Heart left ventricle (tissue), 16 donors: ENCODE data around the gene ARHGEF7. TPM values are rescaled to one million over a fixed set of nuclear protein-coding genes. Genes with fewer than 3 reads are reported as not detected.
A peak's percentile ranks its signal among the peaks of the same experiment; 100 is the strongest.

Source experiments
- ATAC-seq, 4 donors: fragments of 200-7000 bp; cut with Tn5 transposase; one replicate each; pipeline ENCODE4 v1.9.1; 2020 to 2022; ENCODE audit warnings: moderate library complexity in 4 of 4, mild to moderate bottlenecking in 3 of 4, moderate number of reproducible peaks in 1 of 4
- DNase-seq, 5 donors: peaks; one replicate each; pipeline ENCODE4 v3.0.0-alpha.2; 2020
- H3K27ac ChIP-seq, 12 donors: fragments of 200-600 bp; sonication (generic) in 4 of 12; one replicate each; pipeline versions ENCODE4 v1.5.0 to v1.8.0; 2016 to 2022; ENCODE audit warnings: mild to moderate bottlenecking in 2 of 12
- H3K27me3 ChIP-seq, 9 donors: fragments of 200-600 bp; sonication (generic) in 2 of 9; one replicate each; pipeline versions ENCODE4 v1.5.1 to v1.8.0; 2016 to 2022; ENCODE audit warnings: mild to moderate bottlenecking in 3 of 9
- H3K36me3 ChIP-seq, 9 donors: fragments of 200-600 bp; sonication (generic) in 2 of 9; one replicate each; pipeline versions ENCODE4 v1.5.0 to v1.8.0; 2018 to 2022; ENCODE audit warnings: mild to moderate bottlenecking in 2 of 9
- H3K4me1 ChIP-seq, 12 donors: fragments of 200-600 bp; sonication (generic) in 4 of 12; one replicate each; pipeline versions ENCODE4 v1.5.0 to v1.8.0; 2016 to 2022; ENCODE audit warnings: mild to moderate bottlenecking in 3 of 12
- H3K4me3 ChIP-seq, 12 donors: fragments of 200-600 bp; sonication (generic) in 4 of 12; one replicate each; pipeline versions ENCODE4 v1.5.0 to v1.8.0; 2017 to 2022; ENCODE audit warnings: mild to moderate bottlenecking in 9 of 12, moderate library complexity in 4 of 12
- H3K9me3 ChIP-seq, 12 donors: fragments of 200-600 bp; sonication (generic) in 4 of 12; one replicate each; pipeline versions ENCODE4 v1.5.0 to v1.8.0; 2016 to 2022; ENCODE audit warnings: mild to moderate bottlenecking in 1 of 12
- POLR2A ChIP-seq, 2 donors: fragments of 450-650 bp; IDR thresholded peaks; one replicate each; pipeline ENCODE4 v1.6.1; 2017; ENCODE audit warnings: antibody characterized with exemption in 2 of 2, mild to moderate bottlenecking in 2 of 2, moderate library complexity in 2 of 2
- WGBS, 4 donors: extraction: QIAGEN DNeasy Blood & Tissue Kit in 2 of 4; methylation state at CpG; one replicate each; pipeline versions ENCODE4 v1.1.5 to v1.1.7; 2013 to 2018; 5-methylcytosine and 5-hydroxymethylcytosine counted together
- intact Hi-C, 10 donors: fragments of 100-400 bp; cut with DNase I; formaldehyde crosslinking; loops; one replicate each; pipeline versions ENCODE4 v1.11.1 to v1.14.2; 2022
- polyA plus RNA-seq, 2 donors: library from polyadenylated mRNA; stranded (reverse); fragments of 200-250 nt; gene quantifications; one replicate each; pipeline ENCODE4 v1.2.3, GENCODE V29; 2013
- total RNA-seq, 9 donors: library from RNA; depleted of rRNA in 2 of 9; stranded (reverse); fragments of >200 nt in 2 of 9; fragmentation: NEBNext Ultra II Directional in 3 of 9; extraction: Animal tissue kit (Norgen Biotek cat#: 25700) in 3 of 9; gene quantifications; one replicate each; pipeline versions ENCODE4 v1.1.0 to v1.2.4, GENCODE V29; 2016 to 2023
- TF ChIP-seq, protein P1 (sequence below), 12 donors: fragments of 200-600 bp; sonication (generic) in 4 of 12; IDR thresholded peaks; one replicate each; pipeline versions ENCODE4 v1.5.0 to v1.8.0; 2018 to 2022; ENCODE audit warnings: antibody characterized with exemption in 12 of 12, mild to moderate bottlenecking in 5 of 12
- donor health status: ischemic (EF 13 %, LVEDD 7.1; RV severe dilation, severe dysfunction).
- donor health status: healthy with polysubstance abuse.
- donor health status: DM: no; HTN: yes; CAD: no.
- donor health status: DM: no; HTN: no; CAD: no.
- donor health status: ischemic (EF 25% LVEDD 6.9; RV normal size, moderate dysfunction).
- donor health status: ischemic (EF 25% LVEDD 5.7; RV mildly dilated, moderate dysfunction).
- donor health status: healthy.
- donor health status: DM: yes; HTN: yes; CAD: no.
- donor health status: ischemic (EF 35%, LVEDD 5.7; RV mildly dilated, moderate dysfunction).
- donor health status: nonischemic (EF 11% LVEDD 7.7; RV severe dilation, severe dysfunction).
- donor health status: DM: yes; HTN: yes; CAD: no.
- donor health status: PGD.
- donor health status: ischemic (EF 29% LVEDD 5.4; RV normal size, mild dysfunction).
- donor health status: nonischemic (EF 23%, LVEDD 6.1; RV moderate dilation, normal function).

ARHGEF7 gene
- total and polyA plus RNA-seq, 11 donors = 16.6 to 60.9 (median 37.5) TPM

DNA sequence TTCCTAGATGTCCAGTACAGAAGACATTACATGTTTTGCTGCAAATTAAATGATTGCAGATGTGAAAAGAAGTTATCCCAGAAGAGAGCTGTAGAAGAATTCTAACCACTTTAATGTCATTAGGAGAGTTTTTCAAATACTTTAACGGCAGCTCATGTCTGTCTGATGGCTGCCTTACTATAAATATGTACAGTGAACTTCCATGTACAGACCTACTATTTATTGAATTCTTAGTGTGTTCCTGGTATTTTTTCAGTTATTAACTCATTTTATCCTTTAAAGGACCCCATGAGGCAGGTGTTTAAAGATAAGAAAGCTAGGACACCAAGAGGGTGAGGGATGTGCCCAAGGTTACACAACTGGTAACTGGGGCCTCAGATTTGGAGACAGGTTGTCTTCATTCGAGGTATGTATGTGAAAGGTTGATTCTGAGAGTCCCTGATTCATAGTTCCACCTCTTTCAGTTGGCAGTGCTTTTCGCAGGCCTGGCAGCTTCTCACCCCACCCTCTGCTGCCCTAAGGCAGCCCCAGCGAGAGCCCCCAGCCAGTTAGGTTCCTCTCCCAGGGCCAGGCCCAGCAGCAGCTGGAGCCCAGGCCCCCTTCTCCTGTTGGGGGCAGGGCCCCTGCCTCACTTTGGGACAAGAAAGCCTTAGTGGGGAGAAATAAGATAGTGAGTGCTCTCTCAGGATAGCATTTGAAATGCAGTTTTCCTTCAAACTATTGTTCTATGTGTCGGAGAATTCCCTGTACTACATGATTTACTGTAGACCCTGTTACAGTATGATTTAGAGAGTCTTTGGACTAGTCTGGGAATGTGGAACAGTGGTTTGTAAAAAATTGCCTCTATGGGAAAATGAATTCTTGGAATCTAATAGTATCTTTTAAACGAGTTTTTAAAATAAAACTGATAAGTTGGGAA is 137.6 kb downstream of the ARHGEF7 start:
- peaks cover 0 to 56% (median 32%) of the 10 kb centered on the region in 12 donors for H3K4me1 ChIP-seq
- peak overlapping the region in 11 of 12 donors; percentile 13 to 77 (median 53) for H3K27ac ChIP-seq
- peak; percentile 60 to 83 (median 74) for ATAC-seq
- TF ChIP-seq POLR2A (IDR thresholded peaks at IDR 0.05) = no peak
- TF ChIP-seq, protein P1, sequence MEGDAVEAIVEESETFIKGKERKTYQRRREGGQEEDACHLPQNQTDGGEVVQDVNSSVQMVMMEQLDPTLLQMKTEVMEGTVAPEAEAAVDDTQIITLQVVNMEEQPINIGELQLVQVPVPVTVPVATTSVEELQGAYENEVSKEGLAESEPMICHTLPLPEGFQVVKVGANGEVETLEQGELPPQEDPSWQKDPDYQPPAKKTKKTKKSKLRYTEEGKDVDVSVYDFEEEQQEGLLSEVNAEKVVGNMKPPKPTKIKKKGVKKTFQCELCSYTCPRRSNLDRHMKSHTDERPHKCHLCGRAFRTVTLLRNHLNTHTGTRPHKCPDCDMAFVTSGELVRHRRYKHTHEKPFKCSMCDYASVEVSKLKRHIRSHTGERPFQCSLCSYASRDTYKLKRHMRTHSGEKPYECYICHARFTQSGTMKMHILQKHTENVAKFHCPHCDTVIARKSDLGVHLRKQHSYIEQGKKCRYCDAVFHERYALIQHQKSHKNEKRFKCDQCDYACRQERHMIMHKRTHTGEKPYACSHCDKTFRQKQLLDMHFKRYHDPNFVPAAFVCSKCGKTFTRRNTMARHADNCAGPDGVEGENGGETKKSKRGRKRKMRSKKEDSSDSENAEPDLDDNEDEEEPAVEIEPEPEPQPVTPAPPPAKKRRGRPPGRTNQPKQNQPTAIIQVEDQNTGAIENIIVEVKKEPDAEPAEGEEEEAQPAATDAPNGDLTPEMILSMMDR (IDR thresholded peaks at IDR 0.05) = no peak
- H3K27me3 ChIP-seq = no peaks in the 10 kb centered on the region
- peak in 2 of 5 donors; percentile 41 to 45 for DNase-seq
- 52 to 65% (median 55%) methylated on average over 6 of the region's 6 CpGs for WGBS, 4 donors
- intact Hi-C loops = no loop called here
- H3K4me3 ChIP-seq = no peak overlapping the region
- no peaks in the 10 kb centered on the region for H3K9me3 ChIP-seq
- peaks cover 0 to 85% (median 53%) of the 10 kb centered on the region in 9 donors for H3K36me3 ChIP-seq

DNA sequence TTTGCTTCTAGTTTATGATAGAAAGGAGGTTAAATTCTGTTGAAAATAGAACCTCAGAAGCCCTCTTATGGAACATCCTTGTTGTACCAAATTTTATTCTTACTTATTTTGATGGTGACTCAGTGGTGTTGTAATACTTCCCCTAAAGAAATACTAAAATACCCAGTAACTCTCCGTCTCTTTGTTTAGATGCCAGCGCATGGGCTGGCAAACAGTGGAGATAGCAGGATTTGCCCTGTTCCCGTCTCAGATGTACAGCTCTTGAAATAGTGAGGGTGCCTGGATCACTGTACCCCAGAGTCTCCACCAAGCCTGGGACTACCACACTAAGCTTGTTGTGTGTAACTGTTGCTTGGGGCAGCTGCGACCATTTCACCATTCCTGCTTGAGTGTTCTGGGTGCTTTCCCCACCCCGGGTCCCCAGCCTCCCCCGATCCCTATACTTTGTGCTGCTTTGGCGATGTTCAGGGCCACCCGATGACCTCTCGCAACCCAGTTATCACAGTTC is 138.3 kb downstream of the ARHGEF7 start:
- TF ChIP-seq, protein P1 (IDR thresholded peaks at IDR 0.05) = no peak
- no peak for TF ChIP-seq POLR2A (IDR thresholded peaks at IDR 0.05)
- Histone ChIP-seq H3K4me3 (no peak overlapping the region), H3K27ac (peak overlapping the region in 7 of 12 donors; percentile 43 to 77 (median 66)), H3K27me3 (no peaks in the 10 kb centered on the region), H3K36me3 (peaks cover 0 to 85% (median 52%) of the 10 kb centered on the region in 9 donors), H3K9me3 (no peaks in the 10 kb centered on the region), H3K4me1 (peaks cover 0 to 50% (median 31%) of the 10 kb centered on the region in 12 donors)
- WGBS, 4 donors = 86 to 95% (median 90%) methylated on average over 9 of the region's 9 CpGs
- DNase-seq = no peak
- intact Hi-C loops = no loop called here
- ATAC-seq = peak in 1 of 4 donors; percentile 13

DNA sequence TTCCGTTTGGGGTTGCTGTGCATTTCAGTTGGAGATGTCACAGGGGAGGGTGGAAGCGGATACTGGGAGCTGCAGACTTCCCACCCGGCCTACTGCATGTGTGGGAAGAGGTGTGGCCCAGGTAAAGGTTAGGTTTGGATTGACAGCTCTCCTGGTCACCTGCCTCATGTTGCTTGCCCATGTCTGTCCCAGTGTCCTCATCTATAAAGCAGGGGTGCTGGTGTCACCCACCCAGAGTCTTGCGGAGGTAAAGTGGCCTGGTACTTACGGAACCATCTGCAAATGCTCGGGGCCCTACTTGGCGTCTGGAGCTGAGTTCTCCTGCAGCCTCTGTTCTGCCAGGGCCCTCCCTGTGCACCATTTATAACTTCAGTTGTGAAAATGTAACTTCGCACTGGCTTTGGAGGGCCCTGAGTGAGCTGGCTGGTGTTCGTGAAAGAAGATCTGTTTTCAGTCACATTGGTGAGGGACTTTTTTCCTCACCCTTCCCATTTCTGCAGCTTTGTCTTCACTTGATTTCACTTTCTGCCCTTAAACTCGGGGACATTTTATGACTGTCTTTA is 140.2 kb downstream of the ARHGEF7 start:
- Histone ChIP-seq H3K9me3 (peaks cover 0 to 15% (median 0%) of the 10 kb centered on the region in 12 donors), H3K4me1 (peaks cover 0 to 34% (median 21%) of the 10 kb centered on the region in 12 donors), H3K36me3 (peaks cover 0 to 81% (median 47%) of the 10 kb centered on the region in 9 donors), H3K4me3 (no peak overlapping the region), H3K27ac (no peak overlapping the region), H3K27me3 (no peaks in the 10 kb centered on the region)
- DNase-seq (no peak), ATAC-seq (no peak)
- 94 to 97% (median 96%) methylated on average over 10 of the region's 10 CpGs for WGBS, 4 donors
- intact Hi-C loops = no loop called here
- TF ChIP-seq, protein P1 (IDR thresholded peaks at IDR 0.05) = no peak
- TF ChIP-seq POLR2A (IDR thresholded peaks at IDR 0.05) = no peak

DNA sequence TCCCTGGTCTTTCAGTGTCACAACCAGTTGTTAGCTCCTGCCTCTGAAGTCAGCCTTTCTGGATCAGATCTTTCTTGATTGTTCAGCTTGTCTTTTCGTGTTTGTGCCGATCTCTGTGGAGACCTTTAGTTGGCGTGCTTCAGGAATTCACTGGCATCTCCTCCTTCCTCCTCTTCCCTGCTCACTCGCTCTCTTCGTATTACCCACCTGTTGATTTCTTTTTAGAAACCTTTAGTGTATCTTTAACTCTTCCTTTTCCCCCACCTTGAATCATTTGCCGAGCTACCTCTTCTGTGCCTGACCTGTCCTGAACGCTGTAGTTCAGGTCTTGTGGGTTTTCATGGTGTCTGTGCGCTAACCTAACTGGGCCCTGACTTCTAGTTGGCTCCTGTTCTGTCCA is 141.3 kb downstream of the ARHGEF7 start:
- DNase-seq (no peak), ATAC-seq (no peak)
- peaks cover 0 to 15% (median 0%) of the 10 kb centered on the region in 12 donors for H3K9me3 ChIP-seq
- WGBS, 4 donors = 96 to 98% (median 98%) methylated on average over 8 of the region's 8 CpGs
- no peaks in the 10 kb centered on the region for H3K27me3 ChIP-seq
- H3K36me3 ChIP-seq = peaks cover 0 to 70% (median 45%) of the 10 kb centered on the region in 9 donors
- H3K4me1 ChIP-seq = peaks cover 0 to 27% (median 17%) of the 10 kb centered on the region in 12 donors
- no peak overlapping the region for H3K4me3 ChIP-seq
- no peak overlapping the region for H3K27ac ChIP-seq
- intact Hi-C loops = no loop called here
- no peak for TF ChIP-seq POLR2A (IDR thresholded peaks at IDR 0.05)
- TF ChIP-seq, protein P1 (IDR thresholded peaks at IDR 0.05) = no peak
